Measurements from ENCODE around the gene DPP10.
"Not testable (repeated sequence)": the region's sequence is repeated elsewhere in the genome, so short reads cannot be mapped to it uniquely, and the experiment has no call there.

Gene DPP10

DNA sequence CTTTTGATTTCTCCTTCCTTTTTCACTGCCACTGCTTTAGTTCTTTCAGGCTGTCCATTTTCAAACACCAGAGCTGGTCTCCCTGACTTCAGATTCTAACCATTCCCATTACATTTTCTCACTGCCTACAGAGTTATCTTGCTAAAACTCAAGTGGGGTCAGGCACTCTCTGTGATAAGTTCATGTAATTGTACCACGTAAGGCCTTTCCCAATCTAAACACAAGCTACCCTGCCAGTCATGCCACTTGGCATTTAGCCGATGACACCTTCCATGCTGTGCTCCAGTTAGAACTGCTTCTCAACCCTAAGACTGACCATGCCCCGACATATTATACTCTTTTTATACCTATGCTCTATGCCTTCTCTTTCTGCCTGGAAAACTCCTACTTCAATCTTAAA, 592.4 kb downstream of the DPP10 start:
- DNase-seq, result no peak

DNA sequence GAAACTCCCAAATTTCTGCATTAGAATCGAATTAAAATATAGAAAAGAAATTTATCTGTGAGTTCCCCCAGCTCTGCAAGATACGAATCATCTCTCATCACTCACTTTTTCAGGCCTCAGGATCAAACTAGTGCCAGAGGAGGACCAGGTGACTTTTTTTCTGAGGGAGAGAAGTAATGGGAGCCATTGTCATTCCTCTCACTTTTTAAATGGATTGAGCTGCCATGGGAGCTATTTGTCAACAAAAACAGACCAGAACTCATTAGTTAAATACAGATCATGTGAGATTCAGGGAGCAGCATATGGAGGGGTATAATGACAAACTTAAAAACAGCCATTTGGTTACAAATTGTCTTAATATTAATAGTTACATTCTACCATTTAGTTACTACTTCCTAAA, 594.4 kb downstream of the DPP10 start:
- DNase-seq, result no peak

DNA sequence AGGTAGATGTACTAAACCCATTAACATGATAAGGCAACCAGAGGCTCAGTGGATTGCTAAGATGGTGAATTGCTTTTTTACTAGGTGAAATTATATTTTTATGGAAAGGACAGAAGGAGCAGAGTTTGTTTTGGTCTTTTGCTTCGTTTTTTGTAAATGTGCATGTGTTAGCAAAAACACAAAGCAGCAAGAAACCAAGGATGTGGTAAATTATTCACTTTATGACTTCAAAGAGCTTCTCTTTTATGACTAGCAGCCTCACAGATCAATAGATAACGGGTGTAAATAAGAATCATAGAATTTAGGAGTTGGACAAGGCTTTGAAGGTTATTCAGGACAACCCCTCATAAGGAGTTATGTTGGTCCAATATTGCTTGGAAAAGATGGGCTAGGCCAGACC, 615.0 kb downstream of the DPP10 start:
- DNase-seq, result no peak

DNA sequence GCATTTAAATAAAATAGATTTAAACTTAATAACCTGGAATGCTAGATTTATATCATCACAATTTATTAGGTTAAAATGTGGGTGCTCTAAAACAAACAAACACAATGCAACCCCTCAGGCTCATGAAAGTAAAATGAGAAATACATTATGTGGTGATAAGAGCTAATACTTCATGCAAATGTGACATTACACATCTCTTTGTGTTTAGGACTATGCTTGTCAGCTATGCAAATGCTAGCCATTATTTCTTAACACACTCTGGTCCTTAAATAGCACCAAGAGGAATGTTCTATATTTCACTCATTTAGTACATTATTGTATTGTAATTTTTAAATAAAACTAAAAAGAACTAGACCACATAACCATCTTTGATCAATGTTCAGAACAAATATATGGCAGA, 627.6 kb downstream of the DPP10 start:
- DNase-seq, result no peak

DNA sequence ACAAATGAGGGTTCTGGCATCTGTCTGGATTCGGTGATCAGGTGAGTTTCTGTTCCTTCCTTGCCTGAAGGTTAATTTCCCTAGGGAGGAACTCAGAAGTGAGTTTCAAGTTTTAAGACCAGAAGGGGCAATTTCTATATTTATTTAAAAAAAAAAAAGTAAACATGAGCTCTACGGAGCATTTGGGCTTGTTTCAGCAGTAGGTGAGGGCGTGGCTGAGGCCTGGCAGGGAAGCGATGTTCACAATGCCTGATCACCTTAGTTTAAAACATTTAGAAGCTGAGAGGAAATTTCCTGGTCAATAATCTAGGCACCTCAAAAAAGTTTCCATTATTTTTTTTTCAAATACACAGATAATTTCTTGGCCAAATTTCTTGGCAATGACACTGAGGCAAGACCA, 629.1 kb downstream of the DPP10 start:
- no peak for DNase-seq

DNA sequence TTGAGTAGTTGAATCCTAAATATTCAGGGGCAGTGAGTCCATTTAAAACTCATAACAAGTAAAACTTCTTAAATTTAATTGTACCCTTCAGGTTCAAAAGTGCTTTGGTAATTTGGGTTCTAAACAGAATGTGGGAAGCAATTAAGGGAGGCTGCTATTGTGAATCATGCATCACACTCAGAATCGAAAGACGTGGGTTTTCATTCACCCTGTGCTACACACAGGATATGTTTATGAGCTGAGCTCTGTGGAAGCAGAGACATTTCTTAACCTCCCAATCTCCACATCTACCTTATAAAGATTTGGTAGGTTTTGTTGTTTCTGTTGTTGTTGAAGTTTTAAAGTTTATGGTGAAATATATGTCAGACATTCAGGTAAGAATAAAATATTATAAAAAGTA, 633.4 kb downstream of the DPP10 start:
- no peak for DNase-seq

DNA sequence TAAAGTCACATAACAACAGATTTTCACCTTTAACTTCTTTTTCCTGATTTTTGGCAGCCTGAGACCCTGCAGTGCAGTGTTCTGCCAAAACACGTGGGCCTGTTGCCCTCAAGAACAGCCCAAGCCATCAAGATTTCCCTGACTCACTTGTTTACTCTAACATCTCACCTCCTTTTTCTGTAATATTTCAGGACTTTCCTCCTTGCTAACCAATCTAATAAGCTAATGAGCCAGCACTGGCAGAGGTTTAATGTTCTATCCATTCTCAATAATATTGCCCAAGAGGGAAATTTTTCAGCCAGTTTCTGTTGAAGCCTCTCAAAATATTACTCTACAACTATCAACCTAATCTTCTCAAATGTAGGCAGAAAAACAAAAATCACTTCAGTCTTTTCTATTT, 635.2 kb downstream of the DPP10 start:
- no peak for DNase-seq

DNA sequence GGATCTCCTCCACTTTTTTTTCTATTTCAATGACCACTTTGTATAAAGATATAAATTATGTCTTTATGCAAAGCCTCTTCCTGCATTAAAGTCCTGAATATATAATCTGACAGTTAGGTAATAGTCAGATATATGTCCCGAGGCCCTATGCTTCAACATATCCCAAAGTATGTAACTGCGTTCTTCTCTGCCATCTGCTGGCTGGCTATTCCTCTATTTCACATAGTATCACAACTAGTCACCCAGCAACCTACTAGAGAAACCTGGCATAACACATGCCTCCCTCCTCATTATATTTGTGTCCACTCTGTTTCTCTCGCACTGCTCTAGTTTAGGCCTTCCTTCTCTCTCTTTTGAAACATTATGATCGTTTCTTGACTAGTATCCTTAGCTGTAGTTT, 640.8 kb downstream of the DPP10 start:
- no peak for DNase-seq

DNA sequence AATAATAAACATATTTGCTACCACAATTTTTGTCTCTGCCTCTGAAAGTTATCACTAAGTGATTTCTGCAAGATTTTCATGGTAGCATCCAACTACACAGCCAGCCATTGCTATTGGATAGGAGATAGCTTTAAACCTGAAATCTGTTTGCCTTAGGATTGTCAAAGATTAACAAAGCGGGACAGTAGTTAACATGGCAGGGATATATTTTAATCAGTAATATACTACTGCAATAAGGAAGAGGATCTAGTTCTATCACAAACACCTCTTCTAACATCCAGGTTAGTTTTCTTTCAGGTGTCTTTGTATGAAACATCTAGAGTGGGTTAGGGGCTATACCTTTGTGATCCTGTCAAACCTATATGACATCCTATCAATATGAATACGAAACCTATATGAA, 641.3 kb downstream of the DPP10 start:
- no peak for DNase-seq

DNA sequence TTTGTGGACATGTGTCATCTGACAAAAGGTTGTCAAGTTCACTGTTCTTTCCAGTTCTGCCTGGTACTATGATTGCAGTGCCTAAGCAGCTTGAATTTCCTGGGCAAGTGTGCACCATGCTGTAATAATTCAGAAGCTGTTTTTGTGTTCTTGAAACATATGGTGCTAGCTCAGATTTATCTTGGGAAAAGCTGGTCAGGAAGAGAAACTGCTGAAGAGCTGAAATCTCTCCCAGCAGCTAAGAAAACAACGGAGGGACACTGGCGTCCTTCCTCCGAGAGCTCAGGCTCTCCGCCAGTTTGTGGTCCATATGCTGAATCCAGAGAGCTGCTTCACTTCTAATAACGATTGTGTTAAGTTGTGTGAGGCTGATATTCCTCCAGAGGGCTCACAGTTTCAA, 642.0 kb downstream of the DPP10 start:
- no peak for DNase-seq

DNA sequence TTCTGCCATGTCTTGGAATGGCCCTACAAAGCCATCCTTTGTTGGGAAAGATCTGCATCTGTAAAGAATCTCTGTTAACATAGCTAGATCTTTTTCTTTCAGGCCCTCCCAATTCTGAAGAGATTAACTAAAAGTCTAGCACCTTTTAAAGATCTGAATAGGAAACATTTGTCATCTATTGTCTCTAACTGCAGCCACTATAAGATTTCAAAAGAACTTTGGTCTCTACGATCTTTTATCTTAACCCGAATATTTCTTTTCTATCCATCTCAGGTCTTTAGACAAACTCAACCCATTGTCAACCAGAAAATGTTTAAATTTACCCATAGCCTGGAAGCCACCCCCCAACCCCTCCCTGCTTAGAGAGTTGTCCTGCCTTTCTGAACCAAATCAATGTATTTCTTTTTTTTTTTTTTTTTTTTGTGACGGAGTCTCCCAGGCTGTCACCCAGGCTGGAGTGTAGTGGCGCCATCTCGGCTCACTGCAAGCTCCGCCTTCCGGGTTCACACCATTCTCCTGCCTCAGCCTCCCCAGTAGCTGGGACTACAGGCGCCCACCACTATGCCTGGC, 643.7 kb downstream of the DPP10 start:
- not testable (repeated sequence) for DNase-seq

DNA sequence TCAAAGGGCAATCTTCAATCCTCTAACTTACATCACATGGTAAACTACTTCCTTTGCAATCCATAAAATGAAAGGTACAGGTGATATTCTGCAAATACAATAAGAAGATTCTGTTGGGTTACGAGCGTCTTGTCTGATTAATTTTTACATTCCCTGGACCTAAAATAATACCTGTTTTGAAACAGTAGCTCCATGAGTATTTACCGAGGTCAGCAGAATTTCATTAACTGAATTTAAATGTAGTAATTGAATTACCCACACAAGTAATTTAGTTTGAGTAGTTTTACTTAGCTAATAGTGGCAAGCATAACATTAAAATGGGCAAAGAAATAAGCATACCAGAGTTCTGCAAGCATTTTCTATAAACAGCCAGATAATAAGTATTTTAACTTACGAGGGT, 652.0 kb downstream of the DPP10 start:
- no peak for DNase-seq

DNA sequence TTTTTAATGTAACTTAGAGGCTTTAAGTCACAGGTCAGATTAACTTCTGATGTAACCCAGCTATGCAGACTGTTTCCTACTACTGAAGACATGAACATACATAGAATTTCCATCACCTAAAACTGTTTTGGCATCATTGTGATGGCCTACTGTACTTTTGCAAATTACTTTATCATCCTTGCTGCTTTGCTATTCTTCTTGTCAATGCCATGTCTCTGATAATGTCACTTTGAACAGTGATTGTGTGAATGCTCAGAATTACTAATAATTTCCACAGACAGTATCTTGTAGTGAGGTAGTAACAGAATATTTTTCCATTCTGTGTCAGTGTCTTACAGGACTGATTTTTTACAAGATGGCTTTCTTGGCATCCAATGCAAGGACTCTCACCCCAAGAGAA, 663.5 kb downstream of the DPP10 start:
- no peak for DNase-seq

DNA sequence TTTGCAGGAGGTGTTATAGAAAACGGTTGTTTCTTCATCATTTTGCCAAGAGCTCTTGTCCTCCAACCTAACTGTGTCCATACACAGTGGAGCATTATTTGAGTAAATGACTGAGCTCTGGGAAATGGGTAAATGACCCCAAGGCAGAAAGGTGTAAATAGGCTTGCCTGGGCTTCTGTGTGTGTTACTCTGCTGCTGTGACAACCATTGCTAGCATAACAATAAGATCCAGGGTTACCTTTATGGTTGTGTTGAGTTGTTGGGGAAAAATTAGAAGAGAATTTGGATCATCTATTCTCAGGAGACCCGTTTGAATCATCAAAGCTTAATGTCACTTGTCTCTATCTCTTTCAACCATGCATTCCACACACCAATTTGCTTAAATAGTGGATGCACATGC, 672.7 kb downstream of the DPP10 start:
- DNase-seq, result no peak

DNA sequence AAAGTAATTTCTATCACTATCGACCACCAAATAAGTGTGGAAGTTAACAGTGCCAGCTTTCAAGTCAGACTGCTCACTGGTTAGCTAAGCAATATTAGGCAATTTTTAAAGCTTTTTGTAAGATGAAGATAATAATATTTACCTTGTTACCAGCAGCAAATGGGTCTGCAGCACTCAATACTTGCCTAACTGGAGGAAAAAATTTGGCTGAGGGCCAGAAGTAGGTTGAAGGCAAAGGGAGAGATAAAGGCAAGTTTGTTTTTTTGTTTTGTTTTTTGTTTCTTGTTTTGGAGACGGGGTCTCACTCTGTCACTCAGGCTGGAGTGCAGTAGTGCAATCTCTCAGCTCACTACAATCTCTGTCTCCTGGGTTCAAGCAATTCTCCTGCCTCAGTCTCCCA, 675.9 kb downstream of the DPP10 start:
- DNase-seq, result no peak

DNA sequence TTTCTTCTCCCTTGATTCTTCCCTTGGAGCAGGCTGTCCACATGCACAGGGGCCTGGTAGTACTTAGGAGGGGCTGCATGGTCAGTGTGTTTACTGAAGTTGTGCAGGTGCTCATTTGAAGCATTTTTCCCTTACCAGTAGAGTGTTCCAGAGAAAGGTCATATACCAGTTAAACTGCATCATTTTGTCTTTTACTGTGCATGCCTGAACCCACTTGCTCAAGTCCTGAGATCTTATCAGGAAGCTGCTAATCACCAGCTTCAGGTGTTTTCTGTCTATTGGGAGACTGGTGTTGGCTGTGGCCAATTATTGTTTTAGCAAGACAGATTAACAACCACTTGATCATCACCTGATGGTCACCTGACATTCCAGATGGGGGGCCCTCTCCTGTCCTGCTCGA, 676.6 kb downstream of the DPP10 start:
- no peak for DNase-seq

DNA sequence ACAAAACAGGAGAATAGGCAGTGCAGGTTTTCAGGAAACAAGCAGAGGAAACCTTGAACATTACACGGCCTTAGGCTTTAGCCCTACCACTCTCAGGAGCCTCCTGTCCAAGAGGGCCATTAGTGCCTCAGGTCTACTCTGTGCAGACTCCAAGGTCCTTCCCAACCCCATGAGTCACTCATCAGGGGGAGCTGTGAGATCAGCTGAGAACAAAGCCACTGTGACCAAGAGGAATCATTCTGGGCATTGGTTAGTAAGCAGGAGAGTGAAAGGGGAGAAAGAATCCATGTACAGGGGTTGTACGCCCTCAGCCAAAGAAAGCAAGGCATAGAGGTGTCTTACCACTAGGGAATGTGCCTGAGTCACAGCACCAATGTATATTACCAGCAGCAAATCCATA, 680.3 kb downstream of the DPP10 start:
- no peak for DNase-seq

DNA sequence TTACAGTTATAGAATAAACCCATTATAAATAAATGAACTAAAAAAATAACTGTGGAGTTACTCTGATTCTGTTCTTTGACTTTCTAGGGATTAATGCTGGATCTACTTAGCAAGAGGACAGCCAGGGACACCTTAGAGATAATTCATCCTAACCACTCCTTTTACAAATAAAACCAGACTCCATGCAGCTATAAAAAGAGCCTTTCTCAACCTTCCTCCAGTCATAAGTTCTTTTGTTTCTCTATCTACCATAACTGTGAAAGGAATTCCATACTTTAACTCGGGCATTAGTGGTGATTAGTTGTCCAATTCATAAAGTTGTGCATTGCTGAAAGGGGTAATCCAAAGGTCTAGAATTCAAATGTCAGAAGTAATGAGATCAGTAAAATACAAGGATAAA, 682.4 kb downstream of the DPP10 start:
- no peak for DNase-seq

DNA sequence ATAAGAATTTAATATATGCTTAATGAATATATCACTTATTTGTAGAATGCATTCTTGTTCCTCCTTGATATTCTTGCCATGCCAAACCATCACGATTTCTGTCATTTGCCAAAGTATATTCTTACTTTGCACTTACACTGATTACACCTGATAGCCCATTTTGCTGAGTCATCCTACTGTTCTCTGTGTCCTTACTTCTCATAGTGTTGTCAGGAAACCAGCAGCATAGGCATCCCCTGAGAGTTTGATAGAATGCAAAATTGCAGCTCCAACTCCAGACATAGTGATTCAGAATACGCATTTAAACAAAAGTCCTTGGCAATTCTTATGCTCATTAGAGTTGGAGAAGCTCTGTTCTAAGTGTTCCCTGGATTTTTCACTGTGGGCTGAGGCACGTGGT, 687.1 kb downstream of the DPP10 start:
- DNase-seq, result no peak

DNA sequence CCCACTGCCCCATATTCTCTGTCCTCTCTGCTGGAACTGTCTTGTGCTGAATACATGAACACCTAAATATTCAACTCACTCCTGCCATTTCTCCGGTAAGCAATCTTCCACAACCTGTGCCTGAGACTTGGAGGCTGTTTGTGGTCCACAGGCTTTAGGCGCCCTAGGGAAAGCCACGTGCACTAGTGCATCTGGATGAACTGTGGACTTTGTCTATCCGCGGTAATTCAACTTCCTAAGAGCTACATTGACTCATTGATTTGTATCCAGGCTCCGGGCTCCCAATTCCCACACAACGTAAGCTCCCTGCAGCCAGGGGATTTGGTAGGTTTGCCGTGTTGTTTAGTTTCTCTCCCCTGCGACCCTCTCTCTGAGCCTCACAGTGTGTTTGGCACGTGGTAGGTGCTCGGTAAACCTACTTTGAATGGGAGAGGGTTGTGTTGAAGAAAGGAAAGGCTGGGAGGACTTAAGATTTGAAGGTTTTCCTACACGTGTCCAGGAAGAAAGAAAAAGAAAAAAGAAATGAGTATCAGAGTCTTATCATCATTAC, 718.2 kb downstream of the DPP10 start:
- DNase-seq, result no peak

DNA sequence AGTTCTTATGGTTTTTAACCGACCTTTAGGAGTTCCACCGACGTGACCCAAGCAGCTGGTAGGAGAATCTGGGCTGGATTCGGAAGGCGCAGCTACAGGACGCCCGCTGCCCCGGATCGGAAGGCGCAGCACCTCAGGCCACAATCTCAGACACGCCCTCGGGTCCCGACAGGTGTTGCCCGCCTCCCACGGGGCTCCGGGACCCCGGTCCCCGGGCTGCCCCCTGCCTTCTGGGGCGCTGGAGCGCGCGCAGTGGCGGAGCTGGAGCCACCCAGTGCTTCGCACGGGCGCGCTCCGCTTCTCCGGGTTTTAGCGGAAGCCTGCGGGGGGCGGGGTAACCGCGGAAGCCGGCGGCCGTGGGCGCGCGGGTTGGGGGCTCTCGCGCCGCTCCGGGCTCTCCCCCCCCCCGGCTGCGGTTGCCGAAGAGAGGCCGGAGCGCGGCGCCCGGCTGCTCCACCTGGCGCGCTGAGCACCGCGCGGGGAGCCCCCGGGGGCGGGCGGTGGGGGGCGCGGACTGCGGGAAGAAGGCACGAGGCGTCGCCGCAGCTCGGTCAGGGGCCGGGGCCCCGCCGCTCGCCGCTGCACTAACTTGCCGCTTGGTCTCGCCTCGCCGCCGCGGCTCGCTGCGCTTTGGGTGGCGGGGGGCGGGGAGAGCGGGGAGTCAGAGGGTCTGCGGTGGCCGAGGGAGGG, 718.8 kb downstream of the DPP10 start:
- DNase-seq, result no peak

DNA sequence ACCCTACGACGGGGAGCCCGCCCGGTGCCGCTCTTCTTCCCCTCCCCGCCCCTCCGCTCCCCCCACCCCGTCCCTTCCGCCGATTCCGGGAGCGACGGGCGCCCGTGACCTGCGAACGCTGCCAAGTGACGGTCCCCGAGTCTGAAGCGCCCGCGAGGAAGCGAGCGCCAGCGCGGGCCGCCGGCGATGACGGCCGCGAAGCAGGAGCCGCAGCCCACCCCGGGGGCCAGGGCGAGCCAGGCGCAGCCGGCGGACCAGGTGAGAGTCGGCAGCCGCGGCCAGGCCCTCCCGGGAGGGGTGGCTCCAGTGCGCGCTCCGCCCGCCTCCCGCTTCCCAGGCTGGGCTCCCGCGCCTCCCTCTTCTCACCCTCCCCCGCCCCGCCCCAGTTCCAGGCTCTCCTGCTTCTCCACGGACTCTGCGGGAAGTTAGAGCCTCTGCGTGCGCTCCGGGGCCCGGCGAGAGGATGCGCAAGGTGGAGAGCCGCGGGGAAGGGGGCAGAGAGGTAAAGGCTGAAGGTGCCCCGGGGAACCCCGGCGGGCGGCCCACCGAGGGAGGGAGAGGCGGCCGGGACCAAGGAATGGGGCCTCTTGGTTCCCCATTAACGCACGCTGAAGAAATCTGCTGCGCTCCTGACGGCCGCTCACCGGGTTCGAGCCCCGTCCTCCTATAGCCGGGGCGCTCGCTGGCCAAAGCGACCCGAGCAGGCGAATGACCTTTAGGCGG, 719.5 kb downstream of the DPP10 start:
- DNase-seq, result no peak

DNA sequence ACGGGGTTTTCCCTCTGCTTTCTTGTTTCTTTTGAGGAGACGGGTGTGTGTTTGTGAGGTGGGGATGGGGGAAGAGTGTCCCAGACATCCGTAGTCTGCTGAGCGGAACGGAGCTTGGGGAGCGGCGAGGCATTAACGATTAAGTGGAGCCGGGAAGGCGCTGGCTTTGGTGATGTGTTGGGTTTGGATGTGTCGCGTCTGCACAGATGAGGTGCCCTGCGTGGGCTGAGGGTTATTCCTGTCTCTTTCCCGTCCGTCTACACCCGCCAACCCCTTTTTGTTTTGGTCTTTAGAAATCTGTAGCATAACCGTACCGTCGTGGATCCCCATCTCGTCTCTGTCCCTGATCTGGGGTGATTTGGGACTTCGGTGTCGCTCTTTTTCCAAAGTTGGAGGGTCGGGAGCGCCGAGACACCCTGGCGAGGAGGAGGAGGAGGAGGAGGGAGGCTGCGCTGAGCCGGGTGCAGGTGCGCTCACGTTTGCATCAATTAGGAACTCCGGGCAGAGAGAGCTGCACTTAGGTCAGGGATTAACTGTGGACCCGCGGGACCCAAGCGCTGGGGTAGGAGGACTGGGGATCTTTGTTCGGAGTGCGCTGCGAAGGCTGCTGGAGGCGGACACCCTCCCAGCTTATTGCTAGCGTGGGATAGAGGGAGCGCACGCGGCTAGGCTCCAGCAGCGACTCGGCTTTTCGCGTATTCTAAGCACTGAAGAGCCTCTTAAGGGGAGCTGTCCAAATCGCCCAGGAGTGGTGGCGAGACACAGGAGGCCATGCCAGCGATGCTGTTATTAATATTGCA, 720.3 kb downstream of the DPP10 start:
- no peak for DNase-seq

DNA sequence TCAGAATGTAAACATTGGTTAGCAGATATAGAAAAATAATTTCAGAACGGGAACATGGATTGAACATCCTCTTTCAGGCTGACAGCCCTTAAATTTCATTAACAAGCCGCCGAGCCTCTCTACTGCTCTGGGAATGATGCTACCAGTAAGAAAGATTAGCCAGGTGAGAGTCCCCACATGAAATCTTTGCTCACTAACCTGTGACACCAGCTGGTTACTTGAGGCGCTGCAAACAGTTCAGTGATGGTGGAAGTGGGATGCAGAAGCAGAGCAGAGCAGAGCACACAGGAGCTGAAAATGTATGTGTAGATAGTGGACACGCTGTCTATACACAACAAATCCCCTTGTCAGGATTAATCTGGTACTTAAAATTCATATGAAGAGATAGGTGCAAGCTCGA, 721.1 kb downstream of the DPP10 start:
- no peak for DNase-seq

Measured in SW 1271 (cell line).